ENCODE measurements around the gene POTEC. TPM values are rescaled to one million over a fixed set of nuclear protein-coding genes. Genes with fewer than 3 reads are reported as not detected.
"Not testable (repeated sequence)": the region's sequence is repeated elsewhere in the genome, so short reads cannot be mapped to it uniquely, and the experiment has no call there.

The POTEC gene
- polyA plus RNA-seq: under 1 TPM in 1 of 4 donors, not detected in 3; 0.01 TPM
- long read RNA-seq, donor 1: 0 reads
- long read RNA-seq, donor 2: 0 reads
- long read RNA-seq, donor 3: 0 reads
- long read RNA-seq, donor 4: 0 reads
- long read RNA-seq, donor 5: 0 reads
- long read RNA-seq, donor 6: 0 reads
- long read RNA-seq, donor 7: 0 reads
- long read RNA-seq, donor 8: 0 reads
- long read RNA-seq, donor 9: 0 reads
- long read RNA-seq, donor 10: 0 reads

- not testable (repeated sequence) for H3K4me1 ChIP-seq (ENCODE audit: control insufficient read depth in 3 of 3, insufficient read depth in 2 of 3, low read depth in 1 of 3, low read length in 2 of 3); FAIRE-seq; H3K4me3 ChIP-seq (ENCODE audit: low read depth in 1 of 3, low read length in 3 of 3); H3K27ac ChIP-seq (ENCODE audit: low read depth in 1 of 3, low read length in 2 of 3); H3K36me3 ChIP-seq (ENCODE audit: control insufficient read depth in 3 of 3, insufficient read depth in 2 of 3, low read depth in 1 of 3, low read length in 3 of 3); H3K27me3 ChIP-seq (ENCODE audit: control insufficient read depth in 3 of 3, insufficient read depth in 3 of 3, low read length in 3 of 3); DNase-seq; H3K9me3 ChIP-seq (ENCODE audit: control insufficient read depth in 2 of 2, insufficient read depth in 1 of 2, low read depth in 1 of 2, low read length in 1 of 2)
- 93 to 96% (median 95%) methylated on average over 43 to 46 of the region's 46 CpGs for WGBS, 3 donors
Measured at GRCh38 chr18:14543446-14543964, at the start of gene POTEC. Gene POTEC, minus strand, starts transcription at chr18:14543600. Its CDS starts 454 bp downstream, at chr18:14543146.

DNA sequence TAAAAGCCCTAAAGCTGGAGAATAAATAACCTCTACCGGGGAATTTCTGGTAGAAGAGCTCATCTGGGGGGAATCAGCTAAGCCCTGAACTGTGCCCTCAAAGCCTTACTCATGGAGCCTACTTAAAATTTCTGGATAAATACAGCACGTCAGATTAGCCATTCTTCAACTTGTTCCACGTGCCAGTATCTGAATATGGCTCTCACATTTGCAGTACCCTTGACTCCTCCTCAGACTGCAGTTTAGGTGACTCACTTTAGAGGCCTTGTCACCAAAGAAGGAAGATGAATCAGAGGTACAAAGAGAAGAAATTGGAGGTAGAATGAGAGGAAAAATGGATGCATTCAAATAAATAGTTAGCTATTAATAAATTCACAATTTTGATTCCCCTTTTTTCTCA is 34.6 kb upstream of the POTEC start:
- WGBS, 3 donors: 56 to 67% (median 59%) methylated on average over 3 of the region's 3 CpGs
- no peak for DNase-seq
- Histone ChIP-seq H3K27me3 (ENCODE audit: control insufficient read depth in 3 of 3, insufficient read depth in 3 of 3, low read length in 3 of 3) (no peaks in the 10 kb centered on the region), H3K4me1 (ENCODE audit: control insufficient read depth in 3 of 3, insufficient read depth in 2 of 3, low read depth in 1 of 3, low read length in 2 of 3) (no peaks in the 10 kb centered on the region), H3K4me3 (ENCODE audit: low read depth in 1 of 3, low read length in 3 of 3) (no peak overlapping the region), H3K36me3 (ENCODE audit: control insufficient read depth in 3 of 3, insufficient read depth in 2 of 3, low read depth in 1 of 3, low read length in 3 of 3) (no peaks in the 10 kb centered on the region), H3K27ac (ENCODE audit: low read depth in 1 of 3, low read length in 2 of 3) (no peak overlapping the region), H3K9me3 (ENCODE audit: control insufficient read depth in 2 of 2, insufficient read depth in 1 of 2, low read depth in 1 of 2, low read length in 1 of 2) (peaks cover 0 to 3% of the 10 kb centered on the region in 2 donors)
- FAIRE-seq: no peak

DNA sequence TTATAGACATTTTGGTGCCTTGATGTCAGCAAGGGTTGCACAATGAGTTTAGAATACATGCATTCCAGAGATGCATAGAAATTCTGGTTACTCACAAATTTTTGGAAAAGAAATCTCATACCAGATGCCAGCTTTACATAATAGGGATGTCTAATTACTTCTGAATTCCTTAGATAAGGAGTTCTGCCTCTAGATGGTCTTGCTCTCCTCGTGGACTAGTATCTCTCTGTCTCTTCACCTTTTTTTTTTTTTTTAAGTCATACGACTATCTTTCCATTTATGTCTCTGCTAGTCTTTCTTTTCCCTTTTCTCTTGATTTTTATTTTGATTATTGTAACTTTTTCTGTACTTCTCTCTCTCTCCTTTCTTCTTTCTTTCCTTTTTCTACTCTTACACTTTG is 16.1 kb upstream of the POTEC start:
- 10 to 46% (median 20%) methylated on average over 1 to 2 of the region's 2 CpGs for WGBS, 3 donors
- not testable (repeated sequence) for H3K36me3 ChIP-seq (ENCODE audit: control insufficient read depth in 3 of 3, insufficient read depth in 2 of 3, low read depth in 1 of 3, low read length in 3 of 3); FAIRE-seq; H3K9me3 ChIP-seq (ENCODE audit: control insufficient read depth in 2 of 2, insufficient read depth in 1 of 2, low read depth in 1 of 2, low read length in 1 of 2); DNase-seq; H3K4me3 ChIP-seq (ENCODE audit: low read depth in 1 of 3, low read length in 3 of 3); H3K27ac ChIP-seq (ENCODE audit: low read depth in 1 of 3, low read length in 2 of 3); H3K4me1 ChIP-seq (ENCODE audit: control insufficient read depth in 3 of 3, insufficient read depth in 2 of 3, low read depth in 1 of 3, low read length in 2 of 3); H3K27me3 ChIP-seq (ENCODE audit: control insufficient read depth in 3 of 3, insufficient read depth in 3 of 3, low read length in 3 of 3)

DNA sequence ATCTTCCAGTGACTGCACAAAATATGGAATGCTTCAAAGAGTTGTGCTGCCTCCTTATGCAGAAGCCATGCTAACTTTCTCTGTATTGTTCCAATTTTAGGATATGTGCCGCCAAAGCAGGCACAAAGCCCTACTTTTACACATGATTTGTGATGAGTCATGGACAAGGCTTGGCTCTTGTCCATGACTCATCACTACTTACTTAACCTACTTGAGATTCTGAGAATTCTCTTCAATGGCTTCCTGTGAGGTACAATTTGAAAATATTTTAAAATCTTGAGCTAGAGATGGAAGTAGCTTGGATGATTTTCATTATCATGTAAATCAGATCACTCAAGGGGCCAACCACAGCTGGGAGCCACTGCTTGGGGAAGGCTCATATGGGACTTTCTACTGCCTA is 11.7 kb downstream of the POTEC start:
- not testable (repeated sequence) for H3K4me3 ChIP-seq (ENCODE audit: low read depth in 1 of 3, low read length in 3 of 3); H3K4me1 ChIP-seq (ENCODE audit: control insufficient read depth in 3 of 3, insufficient read depth in 2 of 3, low read depth in 1 of 3, low read length in 2 of 3); H3K27ac ChIP-seq (ENCODE audit: low read depth in 1 of 3, low read length in 2 of 3); DNase-seq; H3K27me3 ChIP-seq (ENCODE audit: control insufficient read depth in 3 of 3, insufficient read depth in 3 of 3, low read length in 3 of 3); H3K36me3 ChIP-seq (ENCODE audit: control insufficient read depth in 3 of 3, insufficient read depth in 2 of 3, low read depth in 1 of 3, low read length in 3 of 3); FAIRE-seq; H3K9me3 ChIP-seq (ENCODE audit: control insufficient read depth in 2 of 2, insufficient read depth in 1 of 2, low read depth in 1 of 2, low read length in 1 of 2)
- WGBS, 3 donors: 88% methylated on average over 1 of the region's 1 CpG; no CpG with 5 or more reads in 2 of the 3 donors

GRCh38 chr18:14510707-14511106 is 32.7 kb downstream of the POTEC start:
- DNase-seq; H3K27me3 ChIP-seq (ENCODE audit: control insufficient read depth in 3 of 3, insufficient read depth in 3 of 3, low read length in 3 of 3); H3K36me3 ChIP-seq (ENCODE audit: control insufficient read depth in 3 of 3, insufficient read depth in 2 of 3, low read depth in 1 of 3, low read length in 3 of 3); H3K4me1 ChIP-seq (ENCODE audit: control insufficient read depth in 3 of 3, insufficient read depth in 2 of 3, low read depth in 1 of 3, low read length in 2 of 3); H3K4me3 ChIP-seq (ENCODE audit: low read depth in 1 of 3, low read length in 3 of 3); H3K27ac ChIP-seq (ENCODE audit: low read depth in 1 of 3, low read length in 2 of 3); FAIRE-seq; H3K9me3 ChIP-seq (ENCODE audit: control insufficient read depth in 2 of 2, insufficient read depth in 1 of 2, low read depth in 1 of 2, low read length in 1 of 2): not testable (repeated sequence)
- 56 to 67% (median 57%) methylated on average over 1 to 3 of the region's 3 CpGs for WGBS, 3 donors

GRCh38 chr18:14503691-14504090 is 39.7 kb downstream of the POTEC start:
- not testable (repeated sequence) for H3K27me3 ChIP-seq (ENCODE audit: control insufficient read depth in 3 of 3, insufficient read depth in 3 of 3, low read length in 3 of 3); H3K4me3 ChIP-seq (ENCODE audit: low read depth in 1 of 3, low read length in 3 of 3); H3K9me3 ChIP-seq (ENCODE audit: control insufficient read depth in 2 of 2, insufficient read depth in 1 of 2, low read depth in 1 of 2, low read length in 1 of 2); DNase-seq; H3K27ac ChIP-seq (ENCODE audit: low read depth in 1 of 3, low read length in 2 of 3); FAIRE-seq; H3K4me1 ChIP-seq (ENCODE audit: control insufficient read depth in 3 of 3, insufficient read depth in 2 of 3, low read depth in 1 of 3, low read length in 2 of 3); H3K36me3 ChIP-seq (ENCODE audit: control insufficient read depth in 3 of 3, insufficient read depth in 2 of 3, low read depth in 1 of 3, low read length in 3 of 3)
- WGBS, 3 donors: 80 to 88% (median 86%) methylated on average over 5 to 7 of the region's 8 CpGs

- FAIRE-seq; H3K9me3 ChIP-seq (ENCODE audit: control insufficient read depth in 2 of 2, insufficient read depth in 1 of 2, low read depth in 1 of 2, low read length in 1 of 2); H3K4me1 ChIP-seq (ENCODE audit: control insufficient read depth in 3 of 3, insufficient read depth in 2 of 3, low read depth in 1 of 3, low read length in 2 of 3); H3K27me3 ChIP-seq (ENCODE audit: control insufficient read depth in 3 of 3, insufficient read depth in 3 of 3, low read length in 3 of 3); DNase-seq; H3K4me3 ChIP-seq (ENCODE audit: low read depth in 1 of 3, low read length in 3 of 3); H3K27ac ChIP-seq (ENCODE audit: low read depth in 1 of 3, low read length in 2 of 3); H3K36me3 ChIP-seq (ENCODE audit: control insufficient read depth in 3 of 3, insufficient read depth in 2 of 3, low read depth in 1 of 3, low read length in 3 of 3): not testable (repeated sequence)
- WGBS, 3 donors: 80 to 85% (median 81%) methylated on average over 4 of the region's 4 CpGs
Measured at GRCh38 chr18:14501894-14502293, 41.5 kb downstream of the POTEC start.

GRCh38 chr18:14489256-14490014 is 54.0 kb downstream of the POTEC start:
- not testable (repeated sequence) for DNase-seq; FAIRE-seq; H3K4me3 ChIP-seq (ENCODE audit: low read depth in 1 of 3, low read length in 3 of 3); H3K27me3 ChIP-seq (ENCODE audit: control insufficient read depth in 3 of 3, insufficient read depth in 3 of 3, low read length in 3 of 3); H3K27ac ChIP-seq (ENCODE audit: low read depth in 1 of 3, low read length in 2 of 3); H3K4me1 ChIP-seq (ENCODE audit: control insufficient read depth in 3 of 3, insufficient read depth in 2 of 3, low read depth in 1 of 3, low read length in 2 of 3); H3K9me3 ChIP-seq (ENCODE audit: control insufficient read depth in 2 of 2, insufficient read depth in 1 of 2, low read depth in 1 of 2, low read length in 1 of 2); H3K36me3 ChIP-seq (ENCODE audit: control insufficient read depth in 3 of 3, insufficient read depth in 2 of 3, low read depth in 1 of 3, low read length in 3 of 3)
- WGBS, 3 donors: 70 to 75% (median 71%) methylated on average over 24 to 47 of the region's 47 CpGs

Measured in small intestine (tissue), 16 donors.